Erythroblast (primary cell): ENCODE data around the gene SNX18.

ENCODE experiments used
- GATA1 ChIP-seq: IDR thresholded peaks from 2 replicates; pipeline ENCODE4 v1.6.1; 2011; ENCODE audit warnings: low read depth, mild to moderate bottlenecking, control low read depth, low read length, moderate library complexity
- POLR2A ChIP-seq: IDR thresholded peaks from 2 replicates; pipeline ENCODE4 v1.6.1; 2011; ENCODE audit warnings: mild to moderate bottlenecking, low read length

GRCh38 chr5:54526604-54527288 lies 9.2 kb downstream of the SNX18 start:
- no peak for TF ChIP-seq POLR2A
- TF ChIP-seq GATA1, result no peak
